ENCODE results near the gene MRPS12. TPM values are rescaled to one million over a fixed set of nuclear protein-coding genes. Genes with fewer than 3 reads are reported as not detected.

The MRPS12 gene
- 39.2 and 42.1 TPM in 2 replicates for total RNA-seq

DNA sequence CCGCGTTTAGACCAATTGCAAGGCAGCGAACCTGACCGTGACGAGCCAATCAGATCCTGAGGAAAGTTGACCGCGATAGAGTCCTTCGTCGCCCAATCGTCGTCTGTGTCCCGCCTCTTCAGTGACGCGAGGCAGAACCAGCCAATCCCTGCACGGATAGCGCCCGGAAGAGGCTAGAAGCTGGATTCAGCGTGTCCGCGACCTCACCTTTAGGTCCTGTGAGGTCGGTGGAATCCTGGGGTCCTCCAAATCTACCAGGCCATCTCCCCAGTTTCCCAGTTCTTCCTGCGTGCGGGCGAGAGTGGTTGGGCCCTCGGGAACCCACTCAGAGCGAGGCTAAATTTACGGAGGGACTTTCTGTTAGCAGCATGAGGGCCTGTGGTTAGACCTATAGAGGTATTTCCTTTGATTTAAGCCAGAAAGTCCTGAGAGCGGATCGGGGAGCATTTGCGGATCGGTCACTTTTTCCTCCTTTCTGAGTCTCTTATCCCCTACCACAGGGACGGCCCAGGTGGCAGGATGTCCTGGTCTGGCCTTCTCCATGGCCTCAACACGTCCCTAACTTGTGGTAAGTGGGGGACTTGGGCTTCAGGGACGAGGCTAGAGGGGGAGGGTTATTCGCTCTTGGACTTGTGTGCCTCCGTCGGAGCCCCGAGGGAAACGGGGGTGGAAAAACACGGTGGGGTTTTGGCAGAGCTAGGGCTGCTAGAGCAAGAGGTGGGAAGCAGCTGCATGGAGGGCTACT lies at the start of gene MRPS12:
Gene MRPS12, plus strand, starts transcription at position 169 of the 745 bp plus-strand sequence. Its CDS starts 351 bp downstream, at position 520.

DNA sequence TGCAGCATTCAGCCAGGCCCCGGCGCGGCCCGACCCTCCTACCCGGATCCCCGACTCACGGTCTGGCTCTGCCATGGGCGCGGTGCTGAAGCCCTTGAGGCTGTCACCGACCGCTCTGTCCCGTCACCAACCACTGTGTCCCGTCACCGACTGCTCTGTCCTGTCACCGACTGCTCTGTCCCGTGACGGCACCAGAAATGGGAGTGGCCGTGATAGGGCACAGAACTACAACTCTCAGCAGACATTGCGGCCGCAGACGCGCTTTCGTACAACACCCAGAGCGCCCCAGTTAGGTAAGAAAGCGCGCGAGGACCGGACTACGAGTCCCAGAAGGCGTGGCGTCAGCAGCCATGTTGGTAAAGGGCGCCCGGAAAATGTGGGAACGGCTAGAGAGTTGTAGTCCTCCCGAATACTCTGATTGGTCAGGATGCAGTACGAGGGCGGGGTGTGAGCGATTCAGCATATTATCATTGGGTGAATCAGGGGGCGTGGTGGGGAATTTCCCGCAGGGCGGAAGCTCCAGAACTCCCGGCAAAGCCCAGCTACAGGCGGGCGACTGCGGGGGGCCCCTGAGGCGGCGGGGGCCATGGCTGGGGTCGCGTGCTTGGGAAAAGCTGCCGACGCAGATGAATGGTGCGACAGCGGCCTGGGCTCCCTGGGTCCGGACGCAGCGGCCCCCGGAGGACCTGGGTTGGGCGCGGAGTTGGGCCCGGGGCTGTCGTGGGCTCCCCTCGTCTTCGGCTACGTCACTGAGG lies 31.1 kb upstream of the MRPS12 start, which contains the start of the genes NFKBIB and SIRT2:
Gene NFKBIB, plus strand, starts transcription at position 523 of the 755 bp plus-strand sequence. Its CDS starts 64 bp downstream, at position 587.
Gene SIRT2, minus strand, starts transcription at position 172 of the 755 bp plus-strand sequence. Its CDS starts 97 bp downstream, at position 75.

GRCh38 chr19:38929929-38930775 lies 592 bp upstream of the MRPS12 start, which contains the start of gene SARS2:
Gene SARS2, minus strand, starts transcription at chr19:38930763. Its CDS starts 27 bp downstream, at chr19:38930736.

DNA sequence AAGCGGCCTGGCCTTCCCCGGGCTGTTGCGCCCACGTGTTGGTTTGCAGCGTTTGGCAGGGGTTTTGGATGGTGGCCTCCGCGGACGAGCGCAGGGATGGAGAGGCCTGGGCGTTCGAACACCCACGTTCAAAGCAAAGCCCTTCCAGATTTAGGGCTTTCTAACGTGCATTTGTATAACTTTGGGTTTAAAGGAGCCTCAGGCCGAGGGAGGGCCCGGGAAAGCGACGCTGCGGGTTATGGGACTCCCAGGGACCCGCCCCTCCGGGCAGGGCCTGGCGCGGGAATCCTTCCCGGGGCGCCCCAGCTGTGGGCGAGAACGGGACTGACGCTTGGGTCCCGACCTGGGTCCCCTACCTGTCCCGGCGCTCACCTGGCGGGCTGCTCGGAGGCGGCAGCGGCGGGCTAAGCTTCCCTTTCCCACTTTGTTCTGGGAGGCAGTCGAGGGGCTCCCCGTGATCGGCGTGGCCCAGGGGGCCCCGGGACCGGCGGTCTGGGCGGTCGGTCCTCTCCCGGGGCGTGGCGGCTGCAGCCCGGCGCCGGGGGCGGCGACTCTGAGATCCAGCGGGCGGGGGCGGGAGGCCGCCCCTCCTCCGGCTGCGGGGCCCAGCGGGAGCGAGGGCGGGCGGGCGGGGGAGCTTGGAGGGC lies 44.6 kb downstream of the MRPS12 start, which contains the start of gene FBXO17:
Gene FBXO17, minus strand, starts transcription at position 529 of the 647 bp plus-strand sequence. CDS start 25,423 bp downstream, outside the sequence.

Other genes starting within 250 kb of the MRPS12 start
- gene CAPN12, start 186.5 kb upstream of the MRPS12 start, total RNA-seq: not detected in 2 replicates
- gene LGALS7, start 157.4 kb upstream of the MRPS12 start, total RNA-seq: not detected in 2 replicates
- gene LGALS7B, start 141.7 kb upstream of the MRPS12 start, total RNA-seq: not detected in 2 replicates
- 0.33 TPM in 1 of 2 replicates, not detected in the other for gene LGALS4, start 118.0 kb upstream of the MRPS12 start, total RNA-seq
- 29.2 and 45.4 TPM in 2 replicates for gene ECH1, start 99.2 kb upstream of the MRPS12 start, total RNA-seq
- 289 and 397 TPM in 2 replicates for gene HNRNPL, start 81.0 kb upstream of the MRPS12 start, total RNA-seq
- gene RINL, start 52.7 kb upstream of the MRPS12 start, total RNA-seq: 7.8 and 14.0 TPM in 2 replicates
- 72.7 and 83.9 TPM in 2 replicates for gene SIRT2, start 31.3 kb upstream of the MRPS12 start, total RNA-seq
- 14.0 and 14.7 TPM in 2 replicates for gene NFKBIB, start 31.0 kb upstream of the MRPS12 start, total RNA-seq
- gene CCER2, start 18.8 kb upstream of the MRPS12 start, total RNA-seq: not detected in 2 replicates
- 29.7 and 31.1 TPM in 2 replicates for gene SARS2, start 181 bp upstream of the MRPS12 start, total RNA-seq
- gene FBXO17, start 44.8 kb downstream of the MRPS12 start, total RNA-seq: 15.7 and 17.6 TPM in 2 replicates
- 1.3 and 2.3 TPM in 2 replicates for gene FBXO27, start 101.6 kb downstream of the MRPS12 start, total RNA-seq
- gene ACP7, start 153.4 kb downstream of the MRPS12 start, total RNA-seq: not detected in 2 replicates
- 15.8 and 21.6 TPM in 2 replicates for gene PAK4, start 194.8 kb downstream of the MRPS12 start, total RNA-seq

Measured in vein endothelial cell (primary cell).